Activated CD4-positive, alpha-beta T cell treated with anti-CD3 and anti-CD28 coated beads for 4 hours (primary cell): Measurements from ENCODE around the gene MB.
A peak's percentile ranks its signal among the peaks of the same experiment; 100 is the strongest.
"Not testable (repeated sequence)": the region's sequence is repeated elsewhere in the genome, so short reads cannot be mapped to it uniquely, and the experiment has no call there.

Experiments
- DNase-seq, 2 donors: peaks; one replicate each; pipeline ENCODE4 v3.0.0-alpha.2; 2020

Gene MB

GRCh38 chr22:35617137-35617755 lies at the start of gene MB:
MB (minus strand) TSS chr22:35617329; CDS start chr22:35617257, 72 bp downstream.
- DNase-seq: no peak

GRCh38 chr22:35666699-35667098 lies 49.6 kb upstream of the MB start:
- not testable (repeated sequence) for DNase-seq

- DNase-seq: no peak
Measured at GRCh38 chr22:35664955-35665587, 47.9 kb upstream of the MB start.

- DNase-seq: no peak
Measured at GRCh38 chr22:35663371-35663770, 46.2 kb upstream of the MB start.

GRCh38 chr22:35662914-35663313 lies 45.8 kb upstream of the MB start:
- DNase-seq: no peak

- no peak for DNase-seq
Measured at GRCh38 chr22:35661464-35661863, 44.3 kb upstream of the MB start.

- DNase-seq: peak; percentile 66 to 70
Measured at GRCh38 chr22:35660291-35661127, 43.4 kb upstream of the MB start.

- DNase-seq: no peak
Measured at GRCh38 chr22:35657571-35658312, 40.6 kb upstream of the MB start.

- no peak for DNase-seq
Measured at GRCh38 chr22:35656284-35656752, 39.2 kb upstream of the MB start.

GRCh38 chr22:35653824-35654223 lies 36.7 kb upstream of the MB start:
- DNase-seq: no peak

GRCh38 chr22:35651085-35651484 lies 34.0 kb upstream of the MB start:
- DNase-seq: no peak

GRCh38 chr22:35649636-35650250 lies 32.6 kb upstream of the MB start:
- no peak for DNase-seq

GRCh38 chr22:35649026-35649553 lies 32.0 kb upstream of the MB start:
- DNase-seq: no peak

- DNase-seq: peak; percentile 55 to 67
Measured at GRCh38 chr22:35648066-35649025, 31.2 kb upstream of the MB start, which contains the start of gene APOL6. APOL6 (plus strand) TSS chr22:35648446; CDS start chr22:35656426, 7,980 bp downstream.

- DNase-seq: no peak
Measured at GRCh38 chr22:35645646-35646045, 28.5 kb upstream of the MB start.

- no peak for DNase-seq
Measured at GRCh38 chr22:35643991-35644390, 26.9 kb upstream of the MB start.

GRCh38 chr22:35642305-35642741 lies 25.2 kb upstream of the MB start:
- DNase-seq: no peak

GRCh38 chr22:35641494-35642120 lies 24.5 kb upstream of the MB start:
- DNase-seq: no peak

- DNase-seq: no peak
Measured at GRCh38 chr22:35638410-35638809, 21.3 kb upstream of the MB start.

- DNase-seq: no peak
Measured at GRCh38 chr22:35638001-35638400, 20.9 kb upstream of the MB start.
